Measurements from ENCODE around the gene ZMYND11.

The ZMYND11 gene

GRCh38 chr10:91313-91712, 43.9 kb upstream of the ZMYND11 start:
- no peak for DNase-seq (ENCODE audit: low read depth)
- no peak for TF ChIP-seq CTCF (IDR thresholded peaks at IDR 0.05; ENCODE audit: insufficient read depth, low read depth, low read length, missing control alignments)
- no peak overlapping the region for H3K4me3 ChIP-seq (ENCODE audit: low read depth, low read length)

GRCh38 chr10:92153-92552, 43.1 kb upstream of the ZMYND11 start:
- no peak for DNase-seq (ENCODE audit: low read depth)
- no peak for TF ChIP-seq CTCF (IDR thresholded peaks at IDR 0.05; ENCODE audit: insufficient read depth, low read depth, low read length, missing control alignments)
- no peak overlapping the region for H3K4me3 ChIP-seq (ENCODE audit: low read depth, low read length)

- no peak overlapping the region for H3K4me3 ChIP-seq (ENCODE audit: low read depth, low read length)
- DNase-seq (ENCODE audit: low read depth) = no peak
- no peak for TF ChIP-seq CTCF (IDR thresholded peaks at IDR 0.05; ENCODE audit: insufficient read depth, low read depth, low read length, missing control alignments)
Measured at GRCh38 chr10:92846-93245, 42.4 kb upstream of the ZMYND11 start.

- TF ChIP-seq CTCF (IDR thresholded peaks at IDR 0.05; ENCODE audit: insufficient read depth, low read depth, low read length, missing control alignments) = no peak
- no peak overlapping the region for H3K4me3 ChIP-seq (ENCODE audit: low read depth, low read length)
- no peak for DNase-seq (ENCODE audit: low read depth)
Measured at GRCh38 chr10:94613-95012, 40.6 kb upstream of the ZMYND11 start.

- no peak for DNase-seq (ENCODE audit: low read depth)
- no peak for TF ChIP-seq CTCF (IDR thresholded peaks at IDR 0.05; ENCODE audit: insufficient read depth, low read depth, low read length, missing control alignments)
- no peak overlapping the region for H3K4me3 ChIP-seq (ENCODE audit: low read depth, low read length)
Measured at GRCh38 chr10:95356-96115, 39.7 kb upstream of the ZMYND11 start.

GRCh38 chr10:96466-96865, 38.8 kb upstream of the ZMYND11 start:
- DNase-seq (ENCODE audit: low read depth) = no peak
- no peak overlapping the region for H3K4me3 ChIP-seq (ENCODE audit: low read depth, low read length)
- TF ChIP-seq CTCF (IDR thresholded peaks at IDR 0.05; ENCODE audit: insufficient read depth, low read depth, low read length, missing control alignments) = no peak

- DNase-seq (ENCODE audit: low read depth) = no peak
- no peak for TF ChIP-seq CTCF (IDR thresholded peaks at IDR 0.05; ENCODE audit: insufficient read depth, low read depth, low read length, missing control alignments)
- no peak overlapping the region for H3K4me3 ChIP-seq (ENCODE audit: low read depth, low read length)
Measured at GRCh38 chr10:104416-104815, 30.8 kb upstream of the ZMYND11 start.
